SK-N-MC (cell line): ENCODE measurements around the gene PRKAR1B.

Experiments used
- DNase-seq: peaks from one replicate; pipeline ENCODE4 v3.0.0-alpha.2; 2011; ENCODE audit warnings: low read depth, low spot score
- H3K27ac ChIP-seq: fragments of 200-600 bp; sonication (generic); 2 replicates; pipeline ENCODE4 v1.5.1; 2016; ENCODE audit warnings: mixed run types
- H3K36me3 ChIP-seq: fragments of 200-600 bp; sonication (generic); 2 replicates; pipeline ENCODE4 v1.6.1; 2017; ENCODE audit warnings: antibody characterized with exemption, low read length, mixed read lengths; ENCODE audit not compliant: insufficient read depth
- H3K4me3 ChIP-seq: fragments of 200-600 bp; sonication (generic); 2 replicates; pipeline ENCODE4 v1.5.1; 2016
- H3K9ac ChIP-seq: fragments of 200-600 bp; sonication (generic); 2 replicates; pipeline ENCODE4 v1.8.0; 2017; ENCODE audit warnings: mixed run types, mixed read lengths; ENCODE audit not compliant: insufficient read length
- H3K9me3 ChIP-seq: fragments of 200-600 bp; sonication (generic); 2 replicates; pipeline ENCODE4 v1.6.1; 2017; ENCODE audit warnings: low read depth, mild to moderate bottlenecking, antibody characterized with exemption, low read length, moderate library complexity, mixed read lengths
- EZH2 ChIP-seq: fragments of 200-600 bp; sonication (generic); IDR thresholded peaks from one replicate; pipeline ENCODE4 v1.6.1; 2017; ENCODE audit warnings: antibody characterized with exemption
- FOXP2 ChIP-seq: optimal IDR thresholded peaks from 2 replicates; pipeline ENCODE3; 2011; ENCODE audit warnings: mild to moderate bottlenecking, moderate library complexity; ENCODE audit not compliant: insufficient read depth; ENCODE audit errors: extremely low read length, control extremely low read depth
- POLR2AphosphoS5 ChIP-seq: IDR thresholded peaks from 2 replicates; pipeline ENCODE4 v1.6.1; 2012; ENCODE audit warnings: mild to moderate bottlenecking, low read depth, low read length, borderline replicate concordance

The PRKAR1B gene

GRCh38 chr7:570801-571070 lies 156.3 kb downstream of the PRKAR1B start:
- no peak for TF ChIP-seq POLR2AphosphoS5
- TF ChIP-seq EZH2 = no peak
- TF ChIP-seq FOXP2 = no peak
- H3K4me3 ChIP-seq = no peak overlapping the region
- H3K27ac ChIP-seq = no peak overlapping the region
- no peaks in the 10 kb centered on the region for H3K9me3 ChIP-seq
- no peak for DNase-seq
- H3K36me3 ChIP-seq = no peaks in the 10 kb centered on the region
- no peak overlapping the region for H3K9ac ChIP-seq

- TF ChIP-seq FOXP2 (no peak), POLR2AphosphoS5 (no peak), EZH2 (no peak)
- no peak for DNase-seq
Measured at GRCh38 chr7:569996-570800, 156.9 kb downstream of the PRKAR1B start.

GRCh38 chr7:569071-569855 lies 157.8 kb downstream of the PRKAR1B start:
- Histone ChIP-seq H3K4me3 (no peak overlapping the region), H3K36me3 (no peaks in the 10 kb centered on the region), H3K9me3 (no peaks in the 10 kb centered on the region), H3K9ac (no peak overlapping the region), H3K27ac (no peak overlapping the region)
- TF ChIP-seq EZH2 = no peak
- TF ChIP-seq FOXP2 = no peak
- TF ChIP-seq POLR2AphosphoS5 = no peak
- no peak for DNase-seq

More at GRCh38 chr7:569996-570800, 156.9 kb downstream of the PRKAR1B start:
- Histone ChIP-seq H3K27ac (no peak overlapping the region), H3K4me3 (no peak overlapping the region), H3K9me3 (no peaks in the 10 kb centered on the region), H3K9ac (no peak overlapping the region), H3K36me3 (no peaks in the 10 kb centered on the region)

- Histone ChIP-seq H3K9ac (no peak overlapping the region), H3K4me3 (no peak overlapping the region), H3K36me3 (no peaks in the 10 kb centered on the region), H3K9me3 (no peaks in the 10 kb centered on the region), H3K27ac (no peak overlapping the region)
- no peak for DNase-seq
- TF ChIP-seq EZH2 = no peak
- TF ChIP-seq POLR2AphosphoS5 = no peak
- no peak for TF ChIP-seq FOXP2
Measured at GRCh38 chr7:568031-568951, 158.8 kb downstream of the PRKAR1B start.

- Histone ChIP-seq H3K9me3 (no peaks in the 10 kb centered on the region), H3K4me3 (no peak overlapping the region), H3K9ac (no peak overlapping the region), H3K27ac (no peak overlapping the region), H3K36me3 (no peaks in the 10 kb centered on the region)
- no peak for DNase-seq
- no peak for TF ChIP-seq EZH2
- TF ChIP-seq FOXP2 = no peak
- no peak for TF ChIP-seq POLR2AphosphoS5
Measured at GRCh38 chr7:567305-567883, 159.7 kb downstream of the PRKAR1B start.

GRCh38 chr7:566100-566499 lies 161.0 kb downstream of the PRKAR1B start:
- DNase-seq = no peak
- Histone ChIP-seq H3K9ac (no peak overlapping the region), H3K27ac (no peak overlapping the region), H3K4me3 (no peak overlapping the region), H3K9me3 (no peaks in the 10 kb centered on the region), H3K36me3 (no peaks in the 10 kb centered on the region)
- TF ChIP-seq EZH2 (no peak), POLR2AphosphoS5 (no peak), FOXP2 (no peak)

GRCh38 chr7:564176-564865 lies 162.8 kb downstream of the PRKAR1B start:
- Histone ChIP-seq H3K27ac (no peak overlapping the region), H3K4me3 (no peak overlapping the region), H3K9me3 (no peaks in the 10 kb centered on the region), H3K36me3 (no peaks in the 10 kb centered on the region), H3K9ac (no peak overlapping the region)
- TF ChIP-seq EZH2 (no peak), FOXP2 (no peak), POLR2AphosphoS5 (no peak)
- DNase-seq = no peak

GRCh38 chr7:563629-564170 lies 163.4 kb downstream of the PRKAR1B start:
- Histone ChIP-seq H3K27ac (no peak overlapping the region), H3K4me3 (no peak overlapping the region), H3K9me3 (no peaks in the 10 kb centered on the region), H3K9ac (no peak overlapping the region), H3K36me3 (no peaks in the 10 kb centered on the region)
- no peak for DNase-seq
- TF ChIP-seq EZH2 (no peak), FOXP2 (no peak), POLR2AphosphoS5 (no peak)
